MM.1S (cell line): Measurements from ENCODE around the gene NPR2.

ENCODE experiments used
- EZH2 ChIP-seq: fragments of 300-600 bp; sonication (generic); optimal IDR thresholded peaks from 2 replicates; pipeline ENCODE3; 2017; ENCODE audit warnings: low read depth, mild to moderate bottlenecking, antibody characterized with exemption, low read length, mixed read lengths
- EZH2phosphoT487 ChIP-seq: fragments of 300-600 bp; sonication (generic); IDR thresholded peaks from 2 replicates; pipeline ENCODE4 v1.6.1; 2018; ENCODE audit warnings: antibody characterized with exemption, low read length

DNA sequence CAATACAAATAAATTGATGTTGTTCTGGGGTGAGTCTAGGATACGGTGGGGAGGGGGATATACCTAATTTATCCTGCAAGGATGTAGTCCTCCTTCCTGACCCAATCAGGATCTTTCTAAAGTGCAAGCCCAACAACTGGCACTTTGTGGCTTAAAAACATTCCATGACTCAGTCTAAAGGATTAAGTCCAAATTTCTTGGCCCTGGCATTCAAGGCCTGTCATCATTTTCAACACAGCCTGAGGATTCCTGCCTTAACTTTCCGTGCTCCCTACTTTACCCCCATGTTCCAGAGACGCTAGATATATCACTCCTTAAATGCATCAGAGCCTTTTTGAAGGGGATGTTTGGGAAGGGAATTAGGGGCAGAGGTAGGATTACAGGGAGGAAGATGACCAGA is 36.1 kb downstream of the NPR2 start:
- TF ChIP-seq EZH2 (no peak), EZH2phosphoT487 (no peak)
